ENCODE results near the gene ELOVL5. TPM values are rescaled to one million over a fixed set of nuclear protein-coding genes. Genes with fewer than 3 reads are reported as not detected.

ELOVL5 gene
- total RNA-seq, 1 experiment from 2014 or later = 121 TPM

- Histone ChIP-seq H3K14ac (ENCODE audit: insufficient read depth, low read length) (no peak overlapping the region), H3K79me1 (ENCODE audit: insufficient read depth, low read depth, low read length, poor library complexity, severe bottlenecking) (no peaks in the 10 kb centered on the region), H3K9ac (ENCODE audit: extremely low read depth, insufficient read length, low read length) (no peak overlapping the region), H3K56ac (ENCODE audit: insufficient read length, low read depth, low read length) (no peak overlapping the region), H3K18ac (ENCODE audit: insufficient read length, low read depth, low read length) (no peak overlapping the region), H2BK12ac (ENCODE audit: insufficient read length, low read depth, low read length) (no peak overlapping the region), H2BK20ac (ENCODE audit: low read depth, low read length, poor library complexity, severe bottlenecking) (no peak overlapping the region), H2BK120ac (ENCODE audit: low read depth, low read length, poor library complexity, severe bottlenecking) (no peak overlapping the region), H3K4me1 (ENCODE audit: insufficient read depth, low read length) (no peaks in the 10 kb centered on the region), H3K79me2 (ENCODE audit: insufficient read depth, low read length) (no peaks in the 10 kb centered on the region), H3K9me3 (ENCODE audit: control insufficient read depth, low read depth, low read length) (no peaks in the 10 kb centered on the region), H3K27ac (ENCODE audit: insufficient read length, low read depth, low read length) (no peak overlapping the region), H3K23me2 (ENCODE audit: insufficient read length, low read depth, low read length, poor library complexity, severe bottlenecking) (no peaks in the 10 kb centered on the region), H2BK5ac (ENCODE audit: insufficient read length, low read length) (no peak overlapping the region), H2BK15ac (ENCODE audit: low read depth, low read length) (no peak overlapping the region), H3T11ph (ENCODE audit: low read length) (no peak overlapping the region), H4K8ac (replicated peaks; ENCODE audit: insufficient read length, low read depth, low read length) (no peak overlapping the region), H4K91ac (ENCODE audit: insufficient read length, low read depth, low read length) (no peak overlapping the region), H3K4ac (ENCODE audit: low read depth, low read length) (no peak overlapping the region), H2AK5ac (ENCODE audit: insufficient read length, low read length) (no peak overlapping the region), H3K23ac (ENCODE audit: insufficient read length, low read depth, low read length) (no peak overlapping the region), H2AFZ (ENCODE audit: low read length) (no peak overlapping the region), H4K20me1 (ENCODE audit: control insufficient read depth, insufficient read depth, insufficient read length) (no peaks in the 10 kb centered on the region), H3K4me2 (ENCODE audit: insufficient read depth, insufficient read length, low read length) (no peak overlapping the region), H3K27me3 (ENCODE audit: insufficient read depth, low read length) (no peaks in the 10 kb centered on the region), H4K5ac (ENCODE audit: insufficient read length, low read depth, low read length) (peak overlapping the region; percentile 24)
- no peaks in the 10 kb centered on the region for H3K27me3 Mint-ChIP-seq (ENCODE audit: low read depth)
- no peaks in the 10 kb centered on the region for H3K4me1 Mint-ChIP-seq
- TF ChIP-seq CTCF (conservative IDR thresholded peaks at IDR 0.05) = no peak
- DNase-seq = no peak
- peak overlapping the region in 1 of 3 experiments; percentile 5; a peak in 2 of 7 replicates for H3K27ac Mint-ChIP-seq
- WGBS (ENCODE audit: extremely low coverage, insufficient read length, low lambda C conversion rate) = no CpG with 5 or more reads among the region's 2 CpGs
- H3K4me3 Mint-ChIP-seq = no peak overlapping the region; a peak in 1 of 5 replicates
- peaks cover 44 to 68% (median 66%) of the 10 kb centered on the region in 3 experiments for H3K36me3 Mint-ChIP-seq (ENCODE audit: insufficient read depth in 1 of 3, low read depth in 3 of 3)
- H3K9me3 Mint-ChIP-seq = no peaks in the 10 kb centered on the region
These were observed 84.8 kb downstream of the ELOVL5 start for GRCh38 chr6:53263917-53264316.

Measured in H9 (cell line).